Activated CD4-positive, alpha-beta T cell treated with anti-CD3 and anti-CD28 coated beads, Interleukin-2, amount 50 U/mL, for 24 hours (primary cell): ENCODE data around the gene AAR2.

Source experiments
- DNase-seq, 2 donors: peaks; one replicate each; pipeline ENCODE4 v3.0.0-alpha.2; 2020; ENCODE audit warnings: low read depth in 1 of 2, low spot score in 1 of 2

AAR2 gene

DNA sequence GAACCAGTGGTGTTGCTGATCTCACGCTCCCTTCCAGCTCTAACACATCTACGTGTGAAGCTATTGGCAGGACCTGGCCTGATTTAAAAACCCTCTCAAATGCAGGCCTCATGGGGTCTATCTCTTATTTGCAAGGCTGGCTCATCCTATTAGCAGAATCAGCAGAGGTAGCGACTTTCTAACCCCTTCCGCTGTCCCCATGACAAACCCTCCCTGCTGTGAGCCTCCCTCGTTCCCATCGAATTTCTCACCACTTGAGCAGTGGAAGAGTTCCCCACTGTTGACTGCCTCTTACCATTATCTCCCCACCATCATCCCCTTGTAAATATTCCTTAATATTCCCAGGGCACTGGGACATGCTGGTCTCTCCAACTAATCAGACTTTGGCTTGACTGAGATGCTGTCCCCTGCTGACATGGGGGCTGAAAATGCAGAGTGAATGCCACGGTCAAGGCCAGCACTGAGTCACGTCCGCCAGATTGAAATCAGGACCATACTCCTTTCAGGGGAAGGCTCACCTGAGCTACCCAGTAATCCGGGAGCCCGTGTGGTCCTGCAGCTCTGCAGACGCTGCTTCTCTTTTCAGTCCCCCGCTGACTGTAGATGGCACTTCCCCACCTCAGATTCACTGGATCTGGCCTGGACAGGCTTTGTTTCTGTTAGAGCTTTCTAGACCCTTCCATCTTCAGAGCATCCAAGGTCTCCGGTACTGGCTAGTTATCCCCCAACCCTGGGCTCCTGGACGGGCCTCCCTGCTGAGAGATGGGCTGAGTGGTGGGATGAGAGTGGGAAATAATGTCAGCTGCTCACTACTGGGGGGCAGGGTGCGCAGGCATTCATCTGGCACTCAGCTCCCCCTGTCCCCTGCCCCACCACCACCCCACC lies 23.1 kb downstream of the AAR2 start:
- no peak for DNase-seq

DNA sequence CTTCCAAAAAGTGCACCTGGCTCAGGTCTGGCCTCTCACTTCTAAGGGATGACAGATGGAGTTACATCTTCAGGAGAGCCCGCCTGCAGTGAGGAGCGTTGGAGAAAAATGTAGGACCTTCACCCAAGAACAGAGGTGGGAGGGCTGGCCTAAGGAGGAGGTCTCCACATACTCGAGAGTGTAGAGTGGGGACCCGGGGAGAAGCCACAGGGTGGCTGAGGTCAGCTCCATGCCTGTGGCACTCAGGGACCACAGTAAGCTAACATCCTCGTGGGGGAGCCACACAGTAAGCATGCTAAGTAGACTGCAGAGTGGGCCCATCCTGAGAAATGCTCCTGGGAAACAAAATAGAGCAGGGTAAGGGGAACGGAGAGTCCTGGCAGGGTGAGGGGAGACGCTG lies 24.0 kb downstream of the AAR2 start:
- DNase-seq: no peak

DNA sequence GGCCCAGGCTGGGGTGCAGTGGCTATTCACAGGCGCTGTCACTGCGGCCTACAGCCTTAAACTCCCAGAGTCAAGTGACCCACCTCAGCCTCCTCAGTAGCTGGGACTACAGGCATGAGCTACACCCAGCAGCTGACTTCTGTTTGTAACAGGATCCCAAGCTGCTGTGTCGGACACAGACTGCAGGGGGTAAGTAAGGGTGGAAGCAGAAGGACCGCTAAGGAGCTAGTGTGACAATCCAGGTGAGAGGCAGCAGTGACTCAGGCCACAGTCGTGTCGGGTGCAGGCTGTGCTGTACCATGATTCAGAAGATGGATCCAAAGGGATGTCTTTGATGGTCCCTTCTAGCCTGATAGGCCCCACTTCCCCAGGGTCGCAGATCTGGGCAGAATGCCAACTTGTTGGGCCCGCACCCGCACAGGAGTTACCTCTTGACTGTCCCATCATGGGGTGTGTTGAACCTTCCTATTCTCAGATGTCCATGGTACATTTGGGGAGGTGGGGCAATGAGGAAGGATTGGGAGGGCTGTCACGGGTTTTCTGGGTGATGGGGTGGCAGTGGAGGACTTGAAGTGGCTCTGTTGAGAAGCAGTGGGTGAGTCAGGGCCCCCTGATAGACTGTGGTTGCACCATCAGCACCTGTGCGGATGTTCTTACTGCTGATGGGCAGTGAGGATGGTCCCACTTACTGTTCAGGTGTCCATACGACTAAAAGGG lies 25.3 kb downstream of the AAR2 start:
- no peak for DNase-seq

DNA sequence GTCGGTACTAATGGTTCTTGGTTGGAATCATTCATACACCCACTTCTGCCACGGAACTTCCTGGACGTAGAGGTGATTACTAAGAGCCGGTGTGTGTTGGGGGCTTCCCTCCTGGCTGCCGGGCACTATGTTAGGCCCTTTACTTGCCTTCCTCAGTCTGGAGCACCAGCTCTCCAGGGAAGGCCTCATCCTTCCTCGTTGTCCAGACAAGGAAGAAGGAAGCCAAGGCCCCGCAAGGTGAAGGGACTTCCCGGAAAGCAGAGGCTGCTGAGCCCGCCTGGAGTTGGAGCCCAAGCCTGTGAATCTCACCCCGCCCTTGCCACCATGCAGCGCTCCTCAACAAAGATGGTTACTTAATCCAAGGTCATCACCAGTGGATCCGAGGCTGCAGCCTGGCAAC lies 26.2 kb downstream of the AAR2 start:
- no peak for DNase-seq

DNA sequence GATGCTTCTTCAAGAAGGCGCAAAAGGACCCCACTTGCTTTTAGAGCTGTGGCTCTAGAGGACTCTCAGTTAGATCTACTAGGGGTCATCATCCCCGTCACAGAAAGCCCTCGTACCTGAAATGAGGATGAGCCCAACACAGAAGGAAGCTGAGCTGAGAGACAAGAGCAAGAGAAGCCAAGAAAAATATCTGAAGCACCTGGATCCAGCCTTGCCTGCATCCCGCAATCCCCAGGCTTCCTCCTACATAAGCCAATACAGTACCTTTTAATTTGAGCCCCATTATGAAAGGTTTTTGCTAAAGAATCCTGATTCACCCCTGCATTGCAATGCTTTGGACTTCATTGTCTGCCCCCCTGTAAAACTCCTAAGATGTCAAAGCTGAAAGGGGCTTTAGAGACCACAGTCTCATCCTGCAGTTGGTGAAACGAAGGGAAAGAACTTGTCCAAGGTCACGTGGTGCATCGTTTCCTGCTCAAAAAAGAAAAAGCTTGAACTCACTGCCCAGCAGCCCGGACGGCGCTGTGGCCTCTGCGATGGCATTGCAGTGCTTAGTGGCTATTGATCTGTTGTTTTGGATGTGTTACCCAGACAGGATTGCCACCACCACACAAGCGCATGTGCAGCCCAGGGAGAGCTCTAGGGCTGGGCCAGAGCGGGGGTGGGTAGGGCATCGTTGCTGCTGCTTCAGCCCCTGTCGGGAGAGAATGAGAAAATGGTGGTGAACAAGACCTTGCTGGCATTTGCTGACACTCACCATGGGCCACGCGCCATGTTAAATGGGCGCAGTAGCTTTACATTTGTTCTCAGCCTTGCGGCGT lies 28.4 kb downstream of the AAR2 start:
- no peak for DNase-seq

DNA sequence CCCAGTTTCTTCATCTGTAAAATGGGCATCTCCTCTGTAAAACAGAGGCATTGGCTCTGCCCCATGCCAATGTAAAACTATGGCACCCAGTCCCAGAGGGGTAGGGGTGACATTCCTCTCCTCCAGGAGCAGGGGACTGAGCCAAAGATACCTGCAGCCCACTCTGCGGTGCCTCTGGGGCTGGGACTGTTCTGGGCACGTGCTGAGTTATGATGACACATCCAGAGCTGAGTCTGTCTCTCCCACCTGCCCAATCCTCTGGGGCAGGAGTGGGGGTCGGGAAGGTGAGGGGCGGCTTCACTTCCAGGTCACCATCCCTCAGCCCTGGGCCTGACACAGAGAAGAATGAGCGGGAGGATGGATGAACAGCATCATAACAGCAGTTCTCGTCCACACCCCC lies 29.9 kb downstream of the AAR2 start:
- no peak for DNase-seq

DNA sequence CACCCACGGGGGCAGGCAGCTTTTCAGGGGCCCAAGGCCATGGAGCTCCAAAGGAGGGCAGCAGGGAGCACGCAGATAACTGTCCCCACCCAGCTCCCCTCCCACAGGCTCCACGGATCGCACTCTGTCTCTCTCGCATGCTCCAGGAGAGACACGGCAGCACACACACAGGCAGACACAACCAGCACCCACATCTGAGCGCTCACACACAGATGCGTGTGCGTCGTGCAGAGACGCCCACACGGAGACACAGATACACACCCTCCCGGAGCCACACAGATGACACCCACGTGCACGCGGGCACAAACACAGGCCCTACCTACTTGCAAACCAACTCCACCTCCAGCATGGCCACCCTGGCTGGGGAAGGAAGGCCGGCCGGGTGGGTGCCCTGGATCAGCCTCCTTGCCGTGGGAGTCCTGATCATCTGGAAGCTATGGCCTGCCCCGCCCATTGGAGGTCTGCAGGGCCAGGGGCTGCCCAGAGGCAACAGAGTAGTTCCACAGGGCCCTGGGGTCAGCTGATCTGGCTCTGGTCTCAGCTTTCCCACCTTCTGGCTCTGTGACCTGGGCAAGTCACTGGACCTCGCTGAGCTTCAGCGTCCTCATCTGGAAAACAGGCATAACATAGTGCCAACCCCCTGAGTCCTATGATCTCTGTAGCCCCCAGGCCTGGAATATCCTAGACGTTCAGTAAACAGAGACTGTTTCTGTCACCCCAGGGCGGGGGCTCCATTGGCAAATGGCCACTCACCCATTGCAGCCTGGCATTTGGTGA lies 31.5 kb downstream of the AAR2 start:
- no peak for DNase-seq

DNA sequence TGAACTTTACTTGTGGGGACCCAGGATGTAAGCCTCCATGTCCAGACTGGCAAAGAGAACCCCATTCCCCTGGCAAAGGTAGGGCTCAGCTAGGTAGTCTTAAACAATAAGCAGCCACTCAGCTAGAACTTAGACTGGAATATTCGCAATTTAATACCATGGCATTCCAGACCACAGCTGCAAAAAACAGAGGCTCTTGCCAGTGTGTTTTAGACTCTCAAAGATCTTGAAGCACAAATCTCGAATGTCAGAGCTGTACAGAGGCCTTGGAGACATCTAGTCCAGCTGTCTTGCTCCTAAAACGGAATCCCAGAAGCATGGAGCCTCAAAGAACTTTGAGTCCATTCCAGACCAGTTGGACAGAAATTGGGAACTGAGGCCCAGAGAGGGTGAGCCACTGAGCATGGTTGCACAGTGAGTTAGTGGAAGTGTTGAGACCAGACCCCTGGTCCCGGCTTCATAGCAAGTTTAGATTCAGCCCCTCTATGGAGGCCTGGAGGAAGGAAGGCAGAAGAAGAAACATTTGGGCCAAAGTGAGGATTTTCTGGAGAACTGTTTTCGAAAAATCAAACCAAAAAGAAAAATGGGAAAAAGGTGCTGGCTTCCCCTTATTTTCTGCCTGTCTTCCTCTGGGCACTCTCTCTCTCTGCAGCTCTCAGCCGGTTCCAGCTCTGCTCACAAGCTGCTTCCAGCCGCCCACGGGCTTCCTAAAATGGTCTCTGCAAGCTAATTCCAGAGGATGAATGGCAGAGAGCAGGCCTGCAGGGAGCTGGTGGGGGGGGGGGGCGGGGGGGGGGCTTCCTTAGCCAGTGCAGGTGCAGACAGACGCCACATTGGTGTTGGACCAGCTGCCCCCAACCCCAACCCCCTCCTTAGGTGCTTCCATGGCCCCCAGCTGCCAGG lies 32.4 kb downstream of the AAR2 start:
- DNase-seq: no peak

DNA sequence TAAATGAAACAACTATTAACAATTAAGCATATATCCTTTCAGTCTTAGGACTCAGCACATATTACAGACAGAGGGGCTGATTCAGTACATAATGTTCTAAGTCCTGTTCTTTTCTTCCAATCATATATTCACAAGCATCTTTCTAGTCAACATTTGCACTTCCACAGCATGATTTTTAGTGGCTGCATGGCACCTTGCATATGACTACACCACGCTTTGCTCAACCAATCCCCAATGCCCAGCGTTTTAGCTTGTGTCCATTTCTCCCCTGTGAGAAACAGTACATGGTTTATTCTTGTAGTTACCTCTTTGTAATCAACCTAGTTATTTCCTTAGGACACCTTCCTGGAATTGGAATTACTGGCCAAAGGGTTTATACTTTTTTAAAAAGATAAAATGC lies 33.2 kb downstream of the AAR2 start:
- no peak for DNase-seq

DNA sequence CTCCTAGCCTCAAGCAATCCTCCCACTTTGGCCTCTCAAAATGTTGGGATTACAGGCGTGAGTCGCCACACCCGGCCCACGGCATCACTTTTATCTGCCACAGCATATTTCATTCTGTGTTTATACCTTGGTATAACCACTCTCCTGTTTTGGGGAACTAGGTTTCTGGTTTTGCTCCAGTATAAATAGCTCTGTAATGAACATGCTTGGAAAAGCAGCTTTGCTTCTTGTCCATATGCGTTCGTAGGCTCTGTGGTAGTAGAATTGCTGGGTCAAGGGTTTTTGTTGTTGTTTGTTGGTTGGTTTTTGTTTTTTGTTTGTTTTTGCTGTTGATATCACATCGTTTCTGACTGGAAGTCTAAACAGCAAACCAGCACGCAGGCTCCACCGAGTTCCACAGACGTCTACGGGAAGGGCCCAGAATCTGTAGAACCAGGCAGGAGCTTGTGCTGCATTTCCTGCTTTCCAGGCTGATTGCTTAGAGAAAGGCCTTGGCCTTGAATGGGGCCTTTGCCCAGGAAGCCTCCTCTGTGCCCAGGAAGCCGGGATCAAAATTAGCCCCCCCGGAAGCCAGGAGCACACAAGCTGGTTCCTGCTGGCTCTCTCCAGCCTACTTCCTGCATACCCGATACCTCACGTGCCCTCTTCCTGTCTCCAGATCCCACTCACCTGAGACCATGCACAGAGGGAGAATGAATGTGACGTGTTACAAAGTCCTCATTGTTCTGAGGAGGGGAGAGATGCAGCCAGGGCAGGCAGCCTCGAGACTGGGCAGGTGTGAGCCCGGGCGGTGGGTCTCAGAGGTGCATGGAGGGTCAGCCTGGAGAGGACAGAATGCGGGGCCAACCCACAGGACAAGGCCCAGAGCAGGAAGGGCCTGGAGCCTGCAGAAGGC lies 34.7 kb downstream of the AAR2 start:
- no peak for DNase-seq

DNA sequence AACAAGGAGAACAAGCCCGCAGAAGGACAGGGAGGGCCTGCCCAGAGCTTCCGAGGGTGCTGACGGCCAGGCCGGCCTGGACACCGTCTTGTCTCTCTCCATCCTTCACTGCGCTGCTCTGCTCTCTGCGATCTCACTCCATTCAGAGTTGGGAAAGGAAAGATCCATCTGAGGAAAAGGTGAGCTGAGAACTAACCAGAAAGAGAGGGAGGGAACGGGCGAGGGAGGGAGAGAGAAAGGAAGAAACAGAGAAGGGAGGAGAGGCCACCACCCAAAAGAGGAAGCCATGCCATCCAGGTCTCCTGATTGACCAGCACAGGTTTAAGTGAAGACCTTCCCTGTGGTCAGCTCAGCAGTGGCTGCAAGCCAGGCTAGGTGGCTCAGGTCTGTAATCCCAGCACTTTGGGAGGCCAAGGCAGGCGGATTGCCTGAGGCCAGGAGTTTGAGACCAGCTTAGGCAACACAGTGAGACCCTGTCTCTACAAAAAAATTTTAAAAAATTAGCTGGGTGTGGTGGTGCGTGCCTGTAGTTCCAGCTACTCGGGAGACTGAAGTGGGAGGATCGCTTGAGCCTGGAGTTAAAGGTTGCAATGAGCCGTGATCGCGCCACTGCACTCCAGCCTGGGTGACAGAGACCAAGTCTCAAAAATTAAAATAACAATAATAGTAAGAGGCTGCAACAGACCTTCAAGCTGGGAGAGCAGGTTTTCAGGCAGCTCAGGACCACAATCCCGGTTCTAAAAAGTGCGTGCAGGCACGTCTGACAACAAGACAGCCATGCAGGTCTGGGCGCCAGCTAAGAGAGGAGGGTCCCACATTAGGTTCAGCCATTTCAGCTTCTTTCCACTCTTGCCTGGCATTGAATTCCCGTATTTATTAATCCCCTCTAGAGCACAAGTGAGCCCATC lies 35.6 kb downstream of the AAR2 start:
- no peak for DNase-seq

DNA sequence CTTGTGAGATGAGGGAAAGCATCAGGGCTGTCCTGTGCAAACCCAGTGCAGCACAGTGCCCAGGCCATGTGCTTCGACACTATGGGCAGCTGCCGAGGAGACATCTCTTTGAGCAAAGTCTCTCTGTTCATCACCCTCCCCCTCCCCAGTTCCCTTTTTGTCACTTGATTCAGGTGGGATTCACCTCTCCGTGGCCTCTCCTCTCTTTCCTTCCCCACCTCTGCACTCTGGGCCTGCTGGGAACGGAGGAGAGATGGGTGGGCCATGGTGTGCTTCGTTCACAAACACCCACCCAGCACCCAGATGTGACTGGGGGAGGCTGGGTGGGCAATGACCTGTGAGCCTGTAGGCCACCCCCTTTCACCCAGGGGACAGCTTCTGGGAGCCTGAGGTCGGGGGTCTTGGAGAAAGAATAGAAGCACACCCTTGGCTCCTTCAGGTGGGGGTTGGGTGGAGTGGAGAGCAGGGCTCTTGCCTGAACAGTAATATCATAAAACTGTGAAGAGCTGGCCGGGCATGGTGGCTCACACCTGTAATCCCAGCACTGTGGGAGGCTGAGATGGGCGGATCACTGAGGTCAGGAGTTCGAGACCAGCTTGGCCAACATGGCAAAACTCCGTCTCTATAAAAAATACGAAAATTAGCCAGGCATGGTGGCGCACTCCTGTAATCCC lies 36.4 kb downstream of the AAR2 start:
- no peak for DNase-seq

DNA sequence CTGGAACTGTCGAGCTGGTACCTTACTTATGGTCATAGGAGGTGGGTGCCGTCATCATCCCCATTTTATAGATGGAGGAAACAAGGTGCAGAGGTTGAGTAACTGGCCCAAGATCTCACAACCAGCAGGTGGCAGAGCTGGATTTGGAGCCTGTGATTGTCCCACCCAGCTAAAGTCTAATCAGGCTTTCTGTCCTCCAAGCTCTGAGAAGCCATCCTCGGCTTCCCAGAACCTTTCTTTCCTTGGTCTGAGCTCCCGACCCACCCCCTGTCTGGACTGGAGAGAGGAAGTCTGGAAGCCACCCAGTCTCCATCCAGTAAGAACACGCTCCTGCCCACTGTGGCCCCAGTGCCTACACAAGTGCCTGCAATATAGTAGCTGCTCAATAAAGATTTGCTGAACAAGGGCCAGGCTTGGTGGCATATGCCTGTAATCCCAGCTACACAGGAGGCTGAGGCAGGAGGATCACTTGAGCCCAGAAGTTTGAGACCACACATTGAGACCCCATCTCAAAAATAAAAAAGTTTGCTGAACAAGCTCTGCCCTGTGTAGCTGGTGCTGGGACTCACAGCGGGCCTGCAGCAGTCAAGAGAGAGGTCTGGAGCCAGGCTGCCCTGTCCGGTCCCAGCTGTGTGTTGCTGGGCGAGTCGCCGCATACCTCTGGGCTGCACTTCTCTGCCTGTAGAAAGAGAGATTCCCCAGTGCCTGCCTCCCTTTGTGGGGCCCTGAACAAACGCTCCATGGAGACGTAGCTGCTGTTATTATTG lies 37.3 kb downstream of the AAR2 start:
- no peak for DNase-seq

DNA sequence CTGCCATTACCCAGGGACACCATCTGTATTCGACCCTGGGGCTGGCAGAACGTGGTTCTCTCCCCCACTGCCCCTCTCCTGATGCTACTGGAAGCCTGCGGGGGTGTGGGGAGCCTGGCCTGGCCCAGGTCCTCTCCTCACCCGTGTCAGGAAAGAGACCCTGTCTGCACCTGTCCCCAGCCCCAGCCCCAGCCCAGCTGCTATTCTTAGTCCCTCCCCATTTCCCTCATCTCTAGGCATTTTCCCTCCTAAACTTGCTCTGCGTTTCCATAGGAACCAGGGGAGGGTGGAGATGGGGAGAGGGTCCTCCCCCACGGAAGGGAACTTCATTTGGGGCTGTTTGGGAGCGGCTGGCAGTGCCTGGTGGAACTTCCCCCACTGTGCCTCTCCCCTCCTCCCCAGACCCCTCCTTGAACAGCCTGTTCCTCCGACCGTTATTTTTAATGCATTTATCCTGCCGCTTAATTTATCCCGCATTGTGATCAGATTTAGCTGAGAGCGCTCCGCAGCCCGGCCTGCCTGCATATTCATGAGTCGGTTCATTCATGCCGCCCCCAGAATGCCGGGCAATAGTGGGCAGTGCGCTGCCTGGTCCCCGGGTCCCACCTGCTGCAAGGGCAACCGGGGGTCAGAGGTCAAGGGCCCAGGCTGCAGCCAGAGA lies 38.0 kb downstream of the AAR2 start:
- DNase-seq: no peak

DNA sequence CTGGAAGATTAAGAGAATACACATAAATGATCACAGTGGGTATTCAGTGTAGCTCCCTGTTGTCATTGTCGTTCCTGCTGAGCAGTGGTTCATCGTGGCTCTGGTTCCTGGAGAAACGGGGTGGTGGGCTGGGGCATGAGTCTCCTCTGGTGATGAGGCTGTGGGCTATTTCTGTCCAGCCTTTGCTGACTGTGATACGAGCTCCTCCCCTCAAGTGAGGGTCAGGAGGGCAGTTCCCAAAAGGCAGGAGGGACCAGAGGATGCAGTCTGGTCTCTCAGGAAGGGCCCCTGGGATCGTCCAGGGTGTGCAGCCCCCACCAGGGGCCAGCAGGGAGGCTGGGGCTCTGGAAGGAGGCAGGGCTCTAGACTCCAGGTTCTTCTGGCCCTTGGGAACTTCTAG lies 38.7 kb downstream of the AAR2 start:
- DNase-seq: no peak
